ENCODE results near the gene TEX47.

- TF ChIP-seq PATZ1 (CRISPR knock-in tag; IDR thresholded peaks at IDR 0.05; ENCODE audit: borderline replicate concordance) (no peak), RARB (CRISPR knock-in tag; IDR thresholded peaks at IDR 0.05) (no peak), CREB5 (CRISPR knock-in tag; IDR thresholded peaks at IDR 0.05; ENCODE audit: low read depth) (no peak)
Measured at GRCh38 chr7:88791891-88792290, 3.6 kb downstream of the TEX47 start.

Data from SK-N-SH treated with all-trans-retinoic acid at 6 μM for 48 hours (cell line).